GM19023 (cell line): ENCODE results near the gene MAP7D1.
"Not testable (repeated sequence)": the region's sequence is repeated elsewhere in the genome, so short reads cannot be mapped to it uniquely, and the experiment has no call there.

Source experiments
- ATAC-seq: cut with Tn5 transposase; IDR thresholded peaks from one replicate; pipeline ENCODE4 v1.9.1; 2021; ENCODE audit warnings: mild to moderate bottlenecking, moderate library complexity; ENCODE audit not compliant: unreplicated experiment

Gene MAP7D1

GRCh38 chr1:36166938-36167905, 11.3 kb downstream of the MAP7D1 start:
- ATAC-seq: no peak

GRCh38 chr1:36168514-36168913, 12.6 kb downstream of the MAP7D1 start:
- ATAC-seq: no peak

GRCh38 chr1:36170643-36171412, 14.9 kb downstream of the MAP7D1 start:
- no peak for ATAC-seq

GRCh38 chr1:36172017-36172747, 16.2 kb downstream of the MAP7D1 start:
- ATAC-seq: no peak

- no peak for ATAC-seq
Measured at GRCh38 chr1:36172983-36173382, 17.0 kb downstream of the MAP7D1 start.

- no peak for ATAC-seq
Measured at GRCh38 chr1:36174713-36175112, 18.8 kb downstream of the MAP7D1 start.

- ATAC-seq: no peak
Measured at GRCh38 chr1:36175137-36176095, 19.5 kb downstream of the MAP7D1 start.

GRCh38 chr1:36176106-36176949, 20.4 kb downstream of the MAP7D1 start:
- no peak for ATAC-seq

- no peak for ATAC-seq
Measured at GRCh38 chr1:36177589-36178431, 21.9 kb downstream of the MAP7D1 start.

- no peak for ATAC-seq
Measured at GRCh38 chr1:36178471-36179219, 22.7 kb downstream of the MAP7D1 start.

- no peak for ATAC-seq
Measured at GRCh38 chr1:36179220-36179600, 23.2 kb downstream of the MAP7D1 start.

GRCh38 chr1:36182734-36183133, 26.8 kb downstream of the MAP7D1 start:
- ATAC-seq: no peak

- ATAC-seq: no peak
Measured at GRCh38 chr1:36183309-36183856, 27.4 kb downstream of the MAP7D1 start.

GRCh38 chr1:36187800-36188593, 32.0 kb downstream of the MAP7D1 start:
- ATAC-seq: peak; percentile 55

GRCh38 chr1:36196805-36197204, 40.8 kb downstream of the MAP7D1 start:
- ATAC-seq: not testable (repeated sequence)

GRCh38 chr1:36198641-36199040, 42.7 kb downstream of the MAP7D1 start:
- no peak for ATAC-seq
